ENCODE results near the gene SACM1L.
"Not testable (repeated sequence)": the region's sequence is repeated elsewhere in the genome, so short reads cannot be mapped to it uniquely, and the experiment has no call there.

Gene SACM1L

GRCh38 chr3:45666757-45667431 lies 22.3 kb upstream of the SACM1L start:
- DNase-seq (ENCODE audit: low read depth), result no peak

DNA sequence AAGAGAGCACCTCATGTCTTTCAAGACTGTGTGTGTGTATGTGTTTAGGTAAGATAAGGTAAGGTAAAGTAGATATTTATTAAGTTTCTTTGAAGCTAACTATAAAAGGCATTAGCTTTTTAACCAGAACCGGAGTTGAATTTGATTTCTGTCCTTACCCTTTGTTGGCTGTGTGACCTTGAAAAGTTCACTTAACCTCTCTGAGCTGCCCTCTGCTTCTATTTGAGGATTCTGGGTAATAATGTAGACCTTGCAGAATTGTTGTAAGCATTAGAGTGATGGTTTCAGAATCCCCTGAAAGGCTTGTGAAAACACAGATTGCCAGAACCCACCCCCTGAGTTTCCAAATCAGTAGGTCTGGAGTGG lies 21.6 kb upstream of the SACM1L start:
- no peak for DNase-seq (ENCODE audit: low read depth)

GRCh38 chr3:45670436-45670835 lies 18.8 kb upstream of the SACM1L start:
- DNase-seq (ENCODE audit: low read depth), result no peak

DNA sequence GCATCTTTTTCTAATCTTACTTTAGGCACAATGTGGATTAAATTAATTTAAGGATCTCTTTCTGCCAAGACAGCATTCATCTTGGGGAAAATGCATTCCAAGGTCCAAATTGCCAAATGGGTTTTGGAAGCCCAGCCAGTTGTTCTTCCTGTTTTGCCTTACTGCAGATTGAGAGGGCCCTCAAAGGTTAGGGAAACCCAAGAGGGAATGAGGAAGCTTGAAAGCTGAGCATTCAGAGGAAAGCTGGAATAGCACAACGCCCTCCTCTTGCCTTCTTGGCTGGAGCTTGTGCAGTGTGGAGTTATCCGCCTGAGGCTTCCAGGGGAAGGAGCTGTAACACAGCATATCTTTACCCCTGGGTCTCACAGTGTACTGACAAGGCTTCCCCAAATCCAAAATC lies 18.2 kb upstream of the SACM1L start:
- DNase-seq (ENCODE audit: low read depth), result no peak

GRCh38 chr3:45673273-45673672 lies 15.9 kb upstream of the SACM1L start:
- DNase-seq (ENCODE audit: low read depth), result no peak

DNA sequence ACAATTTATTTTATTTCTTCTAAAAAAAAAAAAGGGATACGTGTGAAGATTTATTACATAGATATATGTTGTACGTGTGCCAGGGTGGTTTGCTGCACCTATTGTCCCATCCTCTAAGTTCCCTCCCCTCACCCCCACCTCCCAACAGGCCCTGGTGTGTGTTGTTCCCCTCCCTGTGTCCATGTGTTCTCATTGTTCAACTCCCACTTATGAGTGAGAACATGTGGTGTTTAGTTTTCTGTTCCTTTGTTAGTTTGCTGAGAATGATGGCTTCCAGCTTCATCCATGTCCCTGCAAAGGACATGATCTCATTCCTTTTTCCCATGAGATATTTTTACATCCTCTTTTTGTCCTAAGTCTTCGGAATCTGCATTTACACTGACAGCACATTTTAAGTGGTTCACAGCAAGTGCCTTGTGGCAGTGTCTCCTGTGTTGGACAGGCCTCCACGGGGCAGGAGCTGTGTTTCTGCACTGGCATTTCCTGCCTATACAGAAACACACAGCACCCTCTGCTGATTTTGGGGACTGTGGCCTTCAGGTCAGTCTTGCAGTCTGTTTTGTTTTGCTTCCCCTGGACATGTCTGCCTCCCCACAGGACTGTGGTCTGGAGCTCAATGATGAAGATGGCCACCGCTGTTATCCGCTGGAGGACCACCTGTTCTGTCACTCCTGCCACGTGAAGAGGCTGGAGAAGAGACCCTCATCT lies 12.7 kb upstream of the SACM1L start:
- no peak for DNase-seq (ENCODE audit: low read depth)

- no peak for DNase-seq (ENCODE audit: low read depth)
Measured at GRCh38 chr3:45677033-45677446, 12.2 kb upstream of the SACM1L start.

- DNase-seq (ENCODE audit: low read depth), result no peak
Measured at GRCh38 chr3:45677841-45678240, 11.4 kb upstream of the SACM1L start.

DNA sequence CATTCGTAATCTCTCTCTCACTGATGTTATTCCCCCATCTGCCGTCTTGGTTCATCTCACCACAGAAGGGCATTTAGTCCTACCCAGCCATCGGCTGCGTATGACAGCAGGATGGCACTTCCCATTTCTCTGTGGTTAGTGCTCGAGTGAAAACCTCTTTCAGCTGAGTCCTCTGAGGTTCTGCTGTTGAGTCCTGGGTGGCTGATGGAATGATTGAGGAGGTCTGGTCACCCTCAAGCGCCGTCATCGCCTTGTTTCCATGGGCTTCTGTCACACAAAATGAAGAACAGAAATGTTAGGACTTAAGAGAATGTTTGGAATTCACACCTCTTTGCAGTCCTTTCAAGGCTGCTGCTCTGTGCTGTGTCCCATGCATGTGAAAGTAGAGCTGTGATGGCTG lies 9.4 kb upstream of the SACM1L start:
- no peak for DNase-seq (ENCODE audit: low read depth)

DNA sequence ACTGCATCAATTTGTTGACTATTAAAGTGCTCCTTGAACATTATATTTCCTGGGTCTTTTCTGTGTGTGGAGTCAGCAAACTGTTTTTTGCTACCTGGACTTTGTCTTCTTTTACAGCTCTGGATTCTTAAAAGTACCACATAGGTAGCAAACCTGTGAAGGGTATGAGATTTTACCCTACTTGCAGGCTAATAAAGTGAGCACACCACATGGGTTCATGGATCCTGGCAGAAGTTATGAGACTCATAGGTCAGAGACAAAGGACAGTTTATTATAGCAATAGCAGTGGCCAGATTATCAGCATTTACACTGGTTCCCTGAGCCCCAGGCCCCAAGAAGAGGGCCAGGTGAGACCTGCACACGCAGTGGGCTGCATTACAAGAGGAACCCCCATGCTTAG lies 8.0 kb upstream of the SACM1L start:
- DNase-seq (ENCODE audit: low read depth), result no peak

DNA sequence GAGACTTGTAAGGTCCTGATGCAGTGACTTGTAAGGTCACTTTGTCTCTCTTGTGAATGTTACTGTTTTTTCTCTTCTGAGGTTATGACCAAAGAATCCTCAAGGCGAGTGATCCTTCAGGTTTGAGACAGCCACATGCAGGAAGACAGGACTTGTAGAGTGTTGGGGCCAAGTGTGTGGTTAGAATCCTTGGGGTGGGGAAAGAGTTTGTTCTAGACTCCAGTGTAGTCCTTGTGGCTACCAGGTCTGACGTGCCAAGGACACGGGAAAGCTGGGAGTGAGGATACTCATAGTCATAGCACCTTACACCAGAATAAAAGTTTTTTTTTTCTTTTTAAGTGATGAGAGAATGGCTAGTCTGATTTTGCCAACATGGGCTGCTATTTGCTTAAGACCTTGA lies 7.3 kb upstream of the SACM1L start:
- no peak for DNase-seq (ENCODE audit: low read depth)

GRCh38 chr3:45682311-45682710 lies 6.9 kb upstream of the SACM1L start:
- DNase-seq (ENCODE audit: low read depth), result no peak

GRCh38 chr3:45682786-45683185 lies 6.4 kb upstream of the SACM1L start:
- DNase-seq (ENCODE audit: low read depth), result no peak

DNA sequence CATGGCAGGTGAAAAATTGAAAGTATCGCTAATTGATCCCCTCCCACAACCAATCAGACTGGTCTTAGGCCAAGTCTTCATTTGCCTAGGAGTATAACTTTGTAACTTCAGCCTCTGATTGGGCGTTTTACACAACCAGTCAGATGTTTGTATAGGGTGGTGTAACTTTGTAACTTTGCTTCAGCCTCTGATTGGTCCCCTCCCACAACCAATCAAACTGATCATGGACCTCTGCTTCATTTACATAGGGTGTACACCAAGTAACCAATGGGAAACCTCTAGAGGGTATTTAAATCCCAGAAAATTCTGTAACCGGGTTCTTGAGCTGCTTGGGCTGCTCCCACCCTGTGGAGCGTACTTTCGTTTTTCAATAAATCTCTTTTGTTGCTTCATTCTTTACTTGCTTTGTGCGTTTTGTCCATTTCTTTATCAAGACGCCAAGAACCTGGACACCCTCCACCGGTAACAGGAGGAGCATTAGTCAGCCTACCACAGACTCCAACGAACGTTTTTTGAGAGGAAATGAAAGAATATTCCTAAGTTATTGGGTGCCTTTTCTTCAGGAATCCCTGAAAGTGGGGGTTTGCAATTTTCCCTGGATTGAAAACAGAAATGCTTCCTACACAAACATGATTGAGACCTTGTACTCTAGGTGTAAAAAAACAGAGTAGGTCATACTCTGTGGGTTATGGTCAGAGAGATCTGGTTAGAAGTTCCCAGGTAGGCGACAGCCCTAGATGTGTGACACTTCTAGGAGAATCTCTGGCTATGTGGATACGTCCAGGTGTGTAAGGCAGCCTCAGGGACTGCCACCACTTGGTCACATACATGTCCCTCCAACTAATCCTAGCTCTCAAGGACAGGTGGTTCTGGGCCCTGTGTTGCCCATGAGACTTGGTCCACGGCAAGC lies 5.5 kb upstream of the SACM1L start:
- no peak for DNase-seq (ENCODE audit: low read depth)

DNA sequence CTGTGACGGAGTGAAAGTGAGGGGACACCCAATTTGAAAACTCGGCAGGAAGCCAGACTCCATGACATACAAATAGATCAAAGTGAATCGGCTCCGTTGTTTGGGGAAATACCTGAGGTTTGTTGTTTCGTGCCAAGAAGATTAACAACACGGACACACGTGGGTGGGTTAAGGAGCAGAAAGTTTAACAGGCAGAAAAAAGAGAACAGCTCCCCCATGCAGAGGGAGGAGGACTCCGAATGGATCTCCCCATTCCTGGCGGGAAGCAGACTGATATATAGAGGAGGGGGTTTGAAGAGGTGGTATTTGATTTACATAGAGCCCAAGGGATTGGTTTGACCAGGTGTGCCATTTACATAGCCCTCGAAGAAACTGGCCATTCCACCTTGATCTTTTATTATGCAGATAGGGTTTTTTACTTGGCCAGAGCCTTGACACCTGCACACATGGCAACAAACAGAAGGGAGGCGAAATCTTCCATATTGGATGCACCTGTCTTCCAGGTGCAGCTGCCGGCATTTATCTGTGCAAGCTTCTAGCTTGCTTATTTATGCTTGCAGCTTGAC lies 4.8 kb upstream of the SACM1L start:
- DNase-seq (ENCODE audit: low read depth), result no peak

- DNase-seq (ENCODE audit: low read depth), result not testable (repeated sequence)
Measured at GRCh38 chr3:45685722-45686121, 3.5 kb upstream of the SACM1L start.

DNA sequence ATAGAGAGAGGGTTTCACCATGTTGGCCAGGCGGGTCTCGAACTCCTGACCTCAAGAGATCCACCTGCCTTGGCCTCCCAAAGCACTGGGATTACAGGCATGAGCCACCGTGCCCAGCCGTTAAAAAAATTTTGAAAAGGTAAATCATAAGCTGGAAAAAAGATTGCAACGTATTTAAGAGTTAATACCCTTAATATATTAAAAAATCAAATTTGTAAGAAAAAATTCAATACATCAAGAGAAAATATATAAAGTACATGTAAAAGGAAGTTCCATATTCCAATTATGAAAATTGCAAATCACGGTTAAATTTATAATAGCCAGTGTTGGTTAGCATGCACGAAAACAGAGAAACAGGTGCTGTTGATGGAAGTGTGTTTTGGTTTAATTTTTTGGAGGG lies 2.3 kb upstream of the SACM1L start:
- DNase-seq (ENCODE audit: low read depth), result no peak

DNA sequence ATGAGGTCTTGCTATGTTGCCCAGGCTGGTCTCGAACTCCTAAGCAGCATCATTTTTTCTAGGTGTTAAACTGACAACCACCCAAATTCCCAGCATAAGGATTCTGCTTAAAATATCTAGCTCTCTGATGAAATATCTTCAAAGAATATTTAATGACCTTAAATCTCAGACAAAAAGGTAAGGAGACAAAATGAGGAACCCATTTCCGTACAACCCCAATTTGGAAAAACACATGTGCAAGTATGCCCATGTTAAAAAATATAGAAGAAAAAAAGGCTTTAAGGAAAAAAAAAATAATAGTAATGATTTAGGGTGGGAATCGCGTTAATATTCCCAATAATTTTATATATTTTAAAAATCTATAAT lies 1.4 kb upstream of the SACM1L start:
- no peak for DNase-seq (ENCODE audit: low read depth)

DNA sequence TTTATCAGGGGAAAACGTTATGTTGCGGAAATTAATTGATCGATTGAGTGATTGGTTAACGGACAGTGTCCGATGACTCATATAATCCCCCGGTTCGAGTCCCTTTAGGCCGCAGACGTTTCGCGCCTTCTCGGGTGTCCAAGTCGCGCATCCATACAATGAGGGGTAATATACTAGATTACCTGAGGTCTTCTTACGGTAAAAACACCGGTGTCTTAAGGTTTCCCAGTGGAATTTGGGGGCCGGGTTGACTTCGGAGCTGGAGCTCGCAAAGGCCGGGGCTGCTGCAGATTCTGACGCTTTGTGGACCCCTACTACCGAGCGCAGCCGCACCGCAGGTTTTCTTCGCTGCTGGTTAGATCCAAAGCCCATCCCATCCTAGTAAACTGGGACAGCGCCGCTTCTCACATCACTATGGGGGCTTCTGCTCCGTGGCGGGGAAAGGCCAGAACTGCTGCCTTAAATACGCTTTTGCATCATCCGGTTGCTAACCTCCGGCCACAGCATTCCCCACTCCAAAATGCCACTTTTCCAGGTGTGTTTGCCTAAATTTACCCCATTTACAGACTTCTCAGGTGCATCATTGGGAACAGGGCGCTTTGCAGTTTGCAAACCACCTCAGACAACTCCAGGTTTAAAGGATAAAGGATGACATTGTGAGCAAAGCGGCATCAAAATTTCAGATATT lies 858 bp upstream of the SACM1L start:
- DNase-seq (ENCODE audit: low read depth), result no peak

GRCh38 chr3:45689787-45690145 lies 570 bp downstream of the SACM1L start:
- DNase-seq (ENCODE audit: low read depth), result no peak

DNA sequence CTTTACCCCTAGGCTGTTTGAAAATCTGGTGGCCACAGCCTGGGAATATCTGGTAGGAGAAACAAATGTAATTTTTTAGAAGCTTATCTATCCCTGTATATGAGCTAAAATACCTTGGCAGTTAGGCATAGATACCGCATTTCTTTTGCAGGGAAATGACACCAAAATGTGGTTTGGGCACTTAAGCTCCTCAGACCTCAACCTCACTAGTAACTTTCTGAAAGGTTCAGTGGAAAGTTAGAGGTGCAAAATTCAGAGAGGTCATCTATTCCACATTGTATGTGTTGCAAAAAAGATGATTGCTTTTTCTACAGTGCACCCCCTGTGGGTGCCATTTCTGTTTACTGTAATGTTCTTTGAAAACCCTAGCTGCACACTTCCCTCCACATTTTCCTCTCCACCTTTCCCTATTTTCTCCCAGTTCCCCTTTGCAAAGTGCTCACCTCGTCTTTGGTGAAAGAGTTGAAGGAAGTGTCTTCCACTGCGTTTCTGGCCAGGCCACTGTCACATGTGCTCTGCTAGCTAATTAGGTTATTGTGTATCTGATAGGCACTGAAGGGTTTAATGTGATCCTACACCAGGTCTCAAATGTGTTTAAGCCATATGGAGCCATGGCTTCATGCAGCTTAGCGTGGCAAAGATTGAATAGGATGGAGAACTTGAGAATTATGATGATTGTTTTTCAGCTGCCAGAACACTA lies 1.3 kb downstream of the SACM1L start:
- no peak for DNase-seq (ENCODE audit: low read depth)

DNA sequence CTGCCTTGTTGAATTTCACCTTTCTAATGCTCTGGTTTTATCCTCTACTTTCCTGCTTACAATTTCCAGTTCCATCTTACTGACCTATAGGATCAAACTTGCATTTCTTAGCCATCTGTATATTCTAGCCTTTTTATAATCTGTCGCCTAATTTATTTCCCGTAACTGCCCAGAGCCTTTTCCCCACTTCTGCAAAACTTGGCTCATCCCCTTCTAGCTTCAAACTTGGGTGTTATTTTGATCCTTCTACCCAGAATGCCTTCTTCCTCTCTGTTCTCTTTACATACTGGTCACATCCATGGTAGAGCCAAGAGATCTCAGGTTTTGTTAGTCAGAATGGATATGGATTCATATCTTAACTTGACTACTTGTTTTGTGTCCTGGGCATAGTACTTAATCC lies 2.6 kb downstream of the SACM1L start:
- no peak for DNase-seq (ENCODE audit: low read depth)

Measured in HS-5 (cell line).